ENCODE data around the gene GJA9.

Gene GJA9

GRCh38 chr1:38833146-38833545 lies 48.2 kb downstream of the GJA9 start:
- no peak for TF ChIP-seq CTCF (IDR thresholded peaks at IDR 0.05; ENCODE audit: low read length, missing control alignments)
- no peak overlapping the region for H3K4me3 ChIP-seq (replicated peaks; ENCODE audit: low read depth, low read length)
- DNase-seq (ENCODE audit: low read depth), result no peak

GRCh38 chr1:38832370-38832734 lies 49.0 kb downstream of the GJA9 start:
- DNase-seq (ENCODE audit: low read depth), result no peak
- TF ChIP-seq CTCF (IDR thresholded peaks at IDR 0.05; ENCODE audit: low read length, missing control alignments), result no peak

GRCh38 chr1:38831731-38832369 lies 49.5 kb downstream of the GJA9 start:
- TF ChIP-seq CTCF (IDR thresholded peaks at IDR 0.05; ENCODE audit: low read length, missing control alignments), result no peak
- DNase-seq (ENCODE audit: low read depth), result no peak
- no peak overlapping the region for H3K4me3 ChIP-seq (replicated peaks; ENCODE audit: low read depth, low read length)

More at GRCh38 chr1:38832370-38832734, 49.0 kb downstream of the GJA9 start:
- no peak overlapping the region for H3K4me3 ChIP-seq (replicated peaks; ENCODE audit: low read depth, low read length)

- TF ChIP-seq CTCF (IDR thresholded peaks at IDR 0.05; ENCODE audit: low read length, missing control alignments), result no peak
- DNase-seq (ENCODE audit: low read depth), result no peak
- no peak overlapping the region for H3K4me3 ChIP-seq (replicated peaks; ENCODE audit: low read depth, low read length)
These were observed 52.0 kb downstream of the GJA9 start for GRCh38 chr1:38829368-38829767.

- TF ChIP-seq CTCF (IDR thresholded peaks at IDR 0.05; ENCODE audit: low read length, missing control alignments), result no peak
These were observed 54.1 kb downstream of the GJA9 start for GRCh38 chr1:38827318-38827717.

GRCh38 chr1:38826886-38827285 lies 54.5 kb downstream of the GJA9 start:
- no peak for DNase-seq (ENCODE audit: low read depth)
- TF ChIP-seq CTCF (IDR thresholded peaks at IDR 0.05; ENCODE audit: low read length, missing control alignments), result no peak
- H3K4me3 ChIP-seq (replicated peaks; ENCODE audit: low read depth, low read length), result no peak overlapping the region

More at GRCh38 chr1:38827318-38827717, 54.1 kb downstream of the GJA9 start:
- no peak for DNase-seq (ENCODE audit: low read depth)
- H3K4me3 ChIP-seq (replicated peaks; ENCODE audit: low read depth, low read length), result no peak overlapping the region

- no peak for TF ChIP-seq CTCF (IDR thresholded peaks at IDR 0.05; ENCODE audit: low read length, missing control alignments)
- no peak for DNase-seq (ENCODE audit: low read depth)
- no peak overlapping the region for H3K4me3 ChIP-seq (replicated peaks; ENCODE audit: low read depth, low read length)
These were observed 55.1 kb downstream of the GJA9 start for GRCh38 chr1:38826262-38826661.
